GM23248 (cell line): ENCODE data around the gene ZNF155.

ENCODE experiments used
- EZH2 ChIP-seq: fragments of 200-600 bp; sonication (generic); IDR thresholded peaks from 2 replicates; pipeline ENCODE4 v1.6.1; 2018; ENCODE audit warnings: antibody characterized with exemption, mild to moderate bottlenecking; ENCODE audit not compliant: insufficient read depth, poor library complexity, severe bottlenecking
- EZH2phosphoT487 ChIP-seq: fragments of 200-600 bp; sonication (generic); IDR thresholded peaks from 2 replicates; pipeline ENCODE4 v1.6.1; 2018; ENCODE audit warnings: antibody characterized with exemption, moderate library complexity, mild to moderate bottlenecking, low read depth; ENCODE audit not compliant: insufficient read depth

DNA sequence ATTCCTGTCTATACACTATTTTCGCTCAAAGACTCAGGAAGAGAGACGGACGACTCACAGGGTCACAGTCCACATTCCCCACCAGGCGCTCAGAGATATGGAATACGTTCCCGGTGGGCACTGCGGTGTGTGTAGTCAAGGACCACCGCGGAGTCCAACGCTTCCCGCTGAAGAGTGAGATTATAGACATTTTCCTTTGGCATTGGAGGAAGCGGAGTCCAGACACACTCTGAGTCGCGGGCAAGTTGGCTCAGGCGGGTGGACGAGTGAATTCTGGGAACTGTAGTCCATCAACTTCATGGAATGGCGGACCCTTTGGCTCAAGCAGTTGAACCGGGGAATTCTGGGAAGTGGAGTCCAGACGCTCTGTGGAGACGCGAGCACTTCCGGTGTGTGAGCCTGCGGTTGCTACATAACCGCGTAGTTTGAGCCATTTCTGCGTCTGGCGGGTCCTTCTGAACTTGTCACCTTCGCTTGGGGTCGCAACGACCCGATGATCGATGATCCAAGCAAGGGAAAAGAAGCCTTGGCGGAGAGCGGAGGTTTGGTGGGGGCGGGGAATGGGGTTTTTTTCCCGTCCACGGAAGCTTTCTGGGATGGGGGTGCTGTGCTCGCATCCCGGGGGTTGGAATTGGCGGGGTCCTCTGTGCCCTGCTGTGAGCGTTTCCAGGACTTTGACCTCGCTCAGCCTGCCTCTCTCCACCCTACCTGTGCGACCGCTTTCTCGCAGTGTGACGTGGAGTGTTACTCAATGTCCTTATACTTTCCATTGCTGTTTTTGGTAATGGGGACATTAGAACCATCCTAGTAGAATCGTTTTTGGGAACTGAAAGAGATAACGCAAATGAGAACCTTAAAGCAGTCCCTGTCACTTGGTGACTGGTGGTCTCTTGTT is 18.8 kb downstream of the ZNF155 start, which contains the start of gene ZNF230:
- TF ChIP-seq EZH2 (no peak), EZH2phosphoT487 (no peak)
